Sciatic nerve (tissue), 2 donors: ENCODE data around the gene WHRN. TPM values are rescaled to one million over a fixed set of nuclear protein-coding genes. Genes with fewer than 3 reads are reported as not detected.

Experiments
- ATAC-seq: fragments of 200-7000 bp; cut with Tn5 transposase; one replicate; pipeline ENCODE4 v1.9.1; 2020; ENCODE audit warnings: mild to moderate bottlenecking, moderate library complexity
- DNase-seq: peaks from one replicate; pipeline ENCODE4 v3.0.0-alpha.2; 2020; ENCODE audit warnings: low spot score
- intact Hi-C: fragments of 100-400 bp; cut with DNase I; formaldehyde crosslinking; loops from one replicate; pipeline ENCODE4 v1.14.2; 2022
- total RNA-seq: library from RNA; stranded (reverse); fragmentation: NEBNext Ultra II Directional; extraction: Animal tissue kit (Norgen Biotek cat#: 25700); gene quantifications from one replicate; pipeline ENCODE4 v1.2.1, GENCODE V29; 2021
- donor health status: DM: no; HTN: no; CAD: no.
- donor health status: DM: no; HTN: no; CAD: no.

WHRN gene
- total RNA-seq, 1 donor from 2014 or later, result 5.3 TPM

DNA sequence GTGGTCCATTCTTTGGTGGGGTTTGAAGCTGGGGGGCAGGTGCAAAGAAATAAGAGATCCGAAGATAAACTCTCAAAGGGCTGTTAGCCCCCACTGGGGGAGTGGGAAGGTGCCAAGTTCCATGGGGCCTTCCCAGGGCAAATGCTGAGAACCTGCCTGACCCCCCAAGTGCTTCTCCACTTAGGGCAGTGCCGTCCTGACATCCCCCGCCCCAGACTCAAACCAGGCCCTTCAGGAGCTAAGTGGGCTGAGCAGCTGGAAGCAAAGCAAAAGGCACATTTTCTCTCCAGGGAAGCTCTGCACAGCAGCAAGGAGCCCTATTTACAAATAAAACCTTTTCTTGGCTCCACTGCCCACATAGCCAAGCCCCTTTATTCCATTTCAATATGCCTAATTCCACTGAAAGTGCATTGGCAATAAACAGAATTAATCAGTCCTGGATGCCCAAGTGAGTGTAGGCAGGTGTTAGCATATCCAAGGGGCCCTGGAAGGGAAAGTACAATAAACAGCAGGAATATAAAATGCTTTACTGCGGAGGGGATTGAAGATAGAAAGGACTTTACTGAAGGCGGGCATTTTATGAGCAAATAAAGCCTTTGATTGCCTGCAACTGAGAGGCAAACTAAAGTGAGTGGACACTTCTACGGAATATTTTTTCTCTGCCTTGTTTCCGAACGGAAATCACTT, 44.6 kb downstream of the WHRN start:
- ATAC-seq, result no peak
- intact Hi-C loops, result no loop called here
- no peak for DNase-seq

DNA sequence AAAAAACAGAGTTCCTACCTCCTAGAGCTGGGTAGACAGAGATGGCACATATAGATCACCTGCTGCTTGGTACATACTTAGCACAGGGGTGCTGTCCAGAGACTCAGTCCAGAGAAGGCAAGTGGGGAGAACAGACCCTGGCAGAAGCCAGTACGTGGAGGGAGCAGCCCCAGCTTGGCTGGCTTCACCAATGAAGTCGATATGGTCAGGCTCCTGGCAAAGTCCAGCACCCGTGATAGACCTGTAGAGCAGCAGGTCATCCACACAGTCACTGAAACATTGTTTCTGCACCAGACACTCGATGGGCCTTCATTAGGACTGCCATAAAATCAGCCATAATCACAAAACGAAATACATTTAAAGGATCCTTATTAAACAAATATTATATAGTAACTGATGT, 45.8 kb downstream of the WHRN start:
- ATAC-seq, result no peak
- no peak for DNase-seq
- intact Hi-C loops, result no loop called here

DNA sequence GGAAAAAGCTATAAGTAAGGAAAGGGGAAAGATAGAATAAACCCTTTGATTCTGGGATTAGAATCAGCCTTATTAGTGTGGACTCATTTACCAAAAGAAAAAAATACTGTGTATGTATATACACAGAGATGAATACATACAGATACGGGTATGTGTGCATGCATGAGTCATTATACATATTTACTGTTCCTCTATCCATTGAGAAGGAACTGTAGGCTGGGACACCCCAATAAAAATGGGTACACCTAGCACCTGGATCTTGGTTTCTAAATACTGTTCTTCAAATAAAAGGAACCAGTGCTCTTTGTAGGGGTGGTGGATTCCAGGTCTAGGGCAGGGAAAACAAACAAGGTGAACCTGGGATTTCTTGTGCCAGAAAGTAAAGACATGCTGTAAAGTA, 48.3 kb downstream of the WHRN start:
- no peak for DNase-seq
- no peak for ATAC-seq
- intact Hi-C loops, result no loop called here

DNA sequence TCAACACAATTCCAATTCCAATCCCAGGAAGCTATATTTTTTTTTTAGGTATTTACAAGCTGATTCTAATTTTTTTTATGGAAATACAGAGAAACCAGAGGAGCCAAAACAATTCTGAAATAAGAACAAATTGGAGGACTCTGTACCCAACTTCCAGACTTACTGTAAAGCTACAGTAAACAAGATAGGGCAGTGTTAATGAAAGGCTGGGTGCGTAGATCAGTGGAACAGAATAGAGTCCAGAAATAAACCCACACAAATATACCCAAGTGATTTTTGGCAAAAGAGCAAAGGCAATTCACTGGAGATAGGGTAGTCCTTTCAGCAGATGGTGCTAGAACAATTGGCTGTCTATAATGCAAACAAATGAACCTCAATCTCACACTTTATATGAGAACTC, 50.6 kb downstream of the WHRN start:
- DNase-seq (no peak), ATAC-seq (no peak)
- intact Hi-C loops, result no loop called here

DNA sequence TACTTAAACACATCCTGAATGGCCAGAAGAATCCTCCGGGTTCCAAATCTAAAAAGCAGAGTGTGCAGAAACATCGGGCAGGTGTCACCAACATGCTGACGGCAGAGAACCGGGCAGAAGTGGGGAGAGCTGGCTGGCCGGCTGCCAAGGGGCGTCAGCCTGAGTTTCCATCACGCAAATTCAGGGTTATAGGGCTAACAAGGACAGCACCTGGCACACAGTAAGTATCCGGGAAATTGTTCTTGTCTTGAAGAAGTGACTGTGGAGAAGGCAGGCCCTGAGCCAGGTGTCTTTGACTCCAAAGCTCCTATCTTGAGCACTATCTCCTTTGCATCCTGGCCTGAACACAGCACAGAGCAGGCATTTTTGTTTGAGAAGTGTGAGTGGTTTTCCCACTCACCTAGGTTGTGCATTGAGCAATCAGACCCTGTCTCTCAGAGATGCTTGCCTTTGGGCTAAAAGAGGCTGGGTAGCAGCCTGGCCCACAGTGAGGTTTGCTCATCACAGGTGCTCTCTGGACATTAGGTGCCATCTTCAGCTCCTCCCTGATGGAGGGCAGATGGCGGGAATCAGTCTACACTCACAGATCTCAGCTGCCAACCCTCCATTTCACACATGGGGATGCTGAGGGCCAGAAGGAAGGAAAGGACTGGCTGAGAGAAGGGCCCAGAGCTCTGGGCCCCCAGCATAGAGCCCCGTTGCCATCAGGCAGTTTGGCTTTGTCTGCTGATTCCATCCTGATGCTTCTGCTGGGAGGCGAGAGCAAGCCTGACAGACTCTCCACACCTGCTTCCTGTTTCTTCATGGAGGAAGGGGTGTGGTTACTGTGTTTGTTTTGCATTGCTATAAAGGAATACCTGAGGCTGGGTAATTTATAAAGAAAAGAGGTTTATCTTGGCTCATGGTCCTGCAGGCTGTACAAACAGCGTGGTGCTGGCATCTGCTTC, 52.8 kb downstream of the WHRN start:
- ATAC-seq (no peak), DNase-seq (no peak)
- intact Hi-C loops, result no loop called here

DNA sequence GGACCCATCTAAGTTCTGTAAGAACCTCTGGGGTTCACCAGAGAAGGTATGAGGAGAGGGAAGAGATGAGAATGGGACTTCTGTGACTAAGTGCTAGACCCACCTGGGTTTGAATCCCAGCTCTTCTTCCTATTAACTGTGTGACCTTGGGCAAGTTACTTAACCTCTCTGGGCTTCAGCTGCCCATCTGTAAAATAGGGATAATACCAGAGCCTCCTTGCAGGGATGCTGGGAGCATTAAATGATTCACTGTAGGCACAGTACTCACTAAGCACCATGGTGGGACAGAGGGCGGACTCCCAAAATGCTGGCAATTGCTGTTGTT, 53.6 kb downstream of the WHRN start:
- intact Hi-C loops, result no loop called here
- no peak for ATAC-seq

DNA sequence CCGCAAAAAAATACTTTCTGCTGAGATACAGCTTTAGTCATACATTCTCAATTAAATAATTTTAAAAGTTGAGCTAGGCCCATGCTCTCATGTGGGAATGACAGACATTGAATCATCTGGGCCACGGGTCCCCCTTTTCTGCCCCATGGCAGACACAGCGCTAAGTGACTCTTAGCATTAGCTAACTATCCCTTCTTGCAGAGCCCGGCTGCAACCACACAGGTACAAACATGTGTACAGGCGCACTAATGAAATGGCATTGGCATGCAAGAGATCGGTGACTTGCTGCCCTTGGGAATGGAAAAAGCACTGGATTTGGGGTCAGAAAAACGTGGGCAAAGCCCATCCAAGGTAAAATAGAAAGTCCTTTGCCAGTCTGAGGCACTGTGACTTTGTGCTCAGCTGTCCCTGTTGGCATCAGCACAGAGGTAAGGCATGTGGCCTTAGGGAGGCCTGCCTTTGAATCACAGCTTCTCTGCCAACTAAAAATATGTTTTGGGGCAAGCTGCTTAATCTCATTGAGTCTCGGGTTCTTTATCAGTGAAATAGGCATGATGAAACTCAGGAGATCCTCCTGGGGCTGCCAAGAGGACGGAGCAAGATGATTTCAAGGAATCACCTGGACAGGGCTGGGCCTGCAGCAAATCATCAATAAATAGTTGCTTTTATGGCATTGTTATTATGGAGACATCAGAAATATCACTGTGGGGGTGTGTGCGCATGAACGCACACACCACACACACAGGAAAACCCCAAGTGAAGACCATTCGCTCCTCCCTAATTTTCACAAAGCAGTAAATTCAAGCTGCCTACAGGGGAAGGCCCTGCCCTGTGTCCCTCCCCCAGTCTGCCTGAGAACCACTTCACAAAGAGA, 54.2 kb downstream of the WHRN start:
- intact Hi-C loops, result no loop called here
- DNase-seq, result no peak
- no peak for ATAC-seq

More for the DNA sequence above, 53.6 kb downstream of the WHRN start:
- no peak for DNase-seq

DNA sequence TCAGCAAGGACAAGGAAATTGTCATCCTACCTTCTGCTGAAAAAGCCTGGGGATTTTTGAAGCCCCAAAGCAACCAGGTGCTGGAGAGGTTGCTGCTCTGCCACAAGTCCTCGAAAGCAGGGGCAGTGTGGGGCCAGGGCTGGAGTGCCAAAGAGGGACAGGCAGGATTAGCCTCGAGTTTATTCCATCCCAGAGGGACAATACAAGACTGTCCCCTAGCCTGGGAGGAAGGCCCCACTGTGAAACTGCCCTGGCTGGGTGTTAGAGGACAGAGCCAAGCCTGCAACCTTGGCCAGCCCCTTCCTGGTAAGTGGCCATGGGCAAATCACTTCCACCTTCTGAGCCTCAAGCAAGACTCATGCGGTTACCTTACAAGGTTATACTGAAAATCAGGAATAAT, 55.1 kb downstream of the WHRN start:
- ATAC-seq, result no peak
- intact Hi-C loops, result no loop called here
- DNase-seq, result no peak

DNA sequence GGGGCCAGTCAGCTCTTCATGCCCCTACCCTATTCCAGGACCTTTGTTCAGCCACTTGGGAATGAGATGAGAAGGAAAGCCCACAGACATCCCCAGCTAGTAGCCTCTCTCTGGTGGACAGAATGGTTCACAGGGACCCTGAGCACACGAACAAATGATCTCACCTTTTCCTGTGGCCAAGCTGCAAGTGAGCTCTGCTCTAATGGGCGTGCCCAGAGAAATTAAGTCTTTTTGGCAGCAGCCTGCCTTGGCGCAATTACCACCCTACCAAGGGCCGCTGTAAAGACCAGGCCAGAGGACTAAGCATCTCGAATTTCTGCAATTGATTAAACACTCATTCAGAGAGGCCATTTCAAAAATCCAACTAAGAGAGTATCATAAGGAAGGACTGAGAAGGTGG, 56.0 kb downstream of the WHRN start:
- intact Hi-C loops, result no loop called here

DNA sequence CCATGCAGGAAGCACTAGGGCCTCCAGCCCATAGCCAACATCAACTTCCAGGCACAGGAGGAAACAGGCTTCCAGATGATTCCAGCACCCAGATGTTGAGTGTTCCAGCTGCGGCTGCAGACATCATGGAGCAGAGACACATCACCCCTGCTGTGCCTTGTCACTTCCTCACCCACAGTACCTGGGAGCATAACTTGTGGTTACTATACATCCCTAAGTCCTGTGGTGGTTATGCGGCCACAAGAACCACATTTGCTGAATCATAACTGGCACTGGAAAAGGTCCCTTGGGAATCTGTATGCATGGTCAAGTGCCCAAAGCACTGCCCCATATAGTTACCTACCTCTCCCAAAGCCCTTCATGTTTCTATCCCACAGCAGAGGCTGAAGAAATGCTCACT, 56.6 kb downstream of the WHRN start:
- ATAC-seq (no peak), DNase-seq (no peak)
- intact Hi-C loops, result no loop called here

More for the DNA sequence above, 56.0 kb downstream of the WHRN start:
- no peak for DNase-seq
- ATAC-seq, result no peak

DNA sequence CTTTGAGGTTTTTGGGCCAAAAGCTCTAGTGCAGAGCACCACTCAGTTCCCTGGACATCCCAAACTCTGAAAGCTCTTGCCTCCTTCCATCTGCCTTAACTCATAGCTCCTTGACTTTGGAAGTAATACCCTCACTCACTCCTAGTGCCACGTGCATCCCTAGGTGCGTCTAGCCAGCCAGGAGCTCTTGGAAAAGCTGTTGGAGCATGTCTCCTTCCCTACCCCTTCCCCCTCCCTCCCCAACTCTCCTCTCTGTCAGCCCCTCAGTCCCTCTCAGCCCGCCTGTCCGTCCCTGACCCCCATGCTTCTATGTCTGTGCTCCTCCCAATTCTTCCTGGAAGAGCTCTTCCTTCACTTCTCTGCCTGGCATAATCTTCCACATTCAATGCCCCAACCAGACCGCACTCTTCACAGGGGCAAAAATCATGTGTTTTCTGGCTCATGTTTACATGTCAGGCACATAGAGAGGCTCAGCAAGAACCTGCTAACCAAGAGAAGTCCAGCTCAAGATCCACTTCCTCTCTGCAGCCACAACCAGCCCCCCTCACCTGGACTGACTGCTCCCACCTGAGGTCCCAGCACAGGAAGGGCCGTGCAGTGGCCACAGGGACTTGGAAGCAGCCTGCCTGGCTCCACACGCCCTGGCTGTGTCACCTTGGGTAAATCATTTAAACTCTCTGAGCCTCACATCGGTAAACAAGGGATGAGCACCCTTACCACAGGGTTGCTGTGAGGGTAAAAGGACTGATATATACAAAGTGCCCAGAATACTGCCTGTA, 58.4 kb downstream of the WHRN start:
- intact Hi-C loops, result no loop called here
- no peak for ATAC-seq
- no peak for DNase-seq

DNA sequence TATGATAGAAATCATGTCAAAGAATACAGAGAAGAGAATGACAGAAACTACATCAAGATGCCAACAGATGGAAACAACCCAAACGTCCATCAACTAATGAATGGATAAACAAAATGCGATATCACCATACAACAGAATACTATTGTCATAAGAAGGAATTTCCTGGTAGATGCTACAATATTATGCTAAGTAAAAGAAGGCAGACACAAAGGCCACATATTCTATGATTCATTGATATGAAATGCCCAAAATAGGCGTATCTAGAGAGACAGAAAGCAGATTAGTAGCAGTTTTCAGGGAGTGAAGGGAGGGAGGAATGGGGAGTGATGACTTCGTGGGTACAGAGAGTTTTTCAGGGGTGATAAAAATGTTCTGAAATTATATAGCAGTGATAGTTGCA, 59.2 kb downstream of the WHRN start:
- intact Hi-C loops, result no loop called here
- no peak for DNase-seq
- no peak for ATAC-seq

DNA sequence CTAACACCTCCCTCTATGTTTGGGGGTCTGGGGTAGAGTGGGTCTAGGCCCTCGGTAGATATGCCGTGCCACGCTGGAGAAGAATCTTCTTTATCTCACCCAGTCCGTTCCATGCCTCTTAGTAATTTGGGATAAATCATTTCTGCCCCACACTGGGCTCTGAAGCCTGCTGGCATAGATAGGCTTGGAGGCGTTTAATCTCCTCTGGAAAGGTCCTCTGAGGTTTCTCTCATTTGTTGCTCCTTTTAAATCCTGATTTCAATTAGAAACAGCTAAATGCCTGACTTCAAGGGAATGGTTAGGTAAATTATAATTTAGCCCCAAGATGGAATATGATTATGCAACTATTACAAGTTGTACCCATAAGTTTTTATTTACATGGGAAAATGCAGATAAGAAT, 59.7 kb downstream of the WHRN start:
- DNase-seq, result no peak
- intact Hi-C loops, result no loop called here

DNA sequence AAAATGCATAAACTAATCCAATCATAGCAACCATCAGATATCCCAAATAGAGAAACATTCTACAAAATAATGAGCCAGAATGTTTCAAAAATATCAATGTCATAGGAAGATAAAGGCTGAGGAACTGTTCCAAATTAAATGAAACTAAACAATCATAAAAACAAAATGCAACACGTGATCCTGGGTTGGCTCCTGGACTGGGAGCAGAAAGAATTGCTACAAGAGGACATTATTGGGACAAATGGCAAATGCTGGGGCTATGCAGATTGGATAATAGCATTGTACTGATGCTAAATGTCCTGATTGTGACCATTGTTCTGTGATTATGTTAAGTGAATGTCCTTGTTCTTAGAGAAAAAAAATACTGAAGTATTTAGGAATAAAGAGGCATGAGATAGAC, 63.3 kb downstream of the WHRN start:
- ATAC-seq (no peak), DNase-seq (no peak)
- intact Hi-C loops, result no loop called here

More for the DNA sequence above, 59.7 kb downstream of the WHRN start:
- no peak for ATAC-seq

DNA sequence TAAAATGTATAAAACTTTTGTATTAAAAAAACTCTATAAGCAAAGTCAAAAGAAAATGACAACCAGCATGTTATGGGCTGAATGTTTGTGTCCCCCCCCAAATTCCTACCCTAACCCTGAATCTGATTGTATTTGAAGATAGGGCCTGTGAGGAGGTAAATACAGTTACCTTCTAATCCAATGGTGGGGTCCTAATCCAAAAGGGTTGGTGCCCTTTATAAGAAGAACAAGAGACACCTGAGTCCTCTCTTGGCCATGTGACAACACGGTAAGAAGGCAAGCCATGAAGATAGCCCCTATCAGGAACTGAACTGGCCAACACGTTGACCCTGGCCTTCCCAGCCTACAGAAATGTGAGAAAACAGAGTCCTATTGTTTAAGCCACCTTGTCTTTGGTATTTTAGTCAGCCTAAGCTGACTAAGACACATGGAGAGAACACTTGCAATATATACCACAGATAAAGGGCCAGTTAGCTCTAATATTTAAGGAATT, 67.8 kb downstream of the WHRN start:
- DNase-seq (no peak), ATAC-seq (no peak)
- intact Hi-C loops, result no loop called here

DNA sequence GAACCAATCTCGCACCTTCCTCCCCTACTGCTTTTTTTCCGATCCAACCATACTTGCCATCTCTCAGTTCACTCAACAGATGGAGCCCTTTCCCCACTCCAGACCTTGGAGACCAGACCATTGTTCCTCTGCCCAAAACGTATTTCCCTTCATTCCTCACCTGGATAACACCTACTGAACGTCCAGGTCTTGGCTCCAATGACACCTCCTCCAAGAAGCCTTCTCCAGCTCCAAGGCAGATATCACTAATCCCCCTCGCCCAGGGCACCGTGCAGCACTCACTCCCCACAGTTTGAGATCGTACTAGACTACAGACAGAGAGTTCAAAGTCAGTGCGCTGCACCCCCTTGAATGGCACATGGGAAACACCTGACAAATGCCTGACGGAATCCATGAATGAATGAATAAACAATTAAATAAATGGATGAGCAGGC, 70.4 kb downstream of the WHRN start:
- DNase-seq, result no peak
- ATAC-seq, result peak; percentile 36
- intact Hi-C loops, result no loop called here

DNA sequence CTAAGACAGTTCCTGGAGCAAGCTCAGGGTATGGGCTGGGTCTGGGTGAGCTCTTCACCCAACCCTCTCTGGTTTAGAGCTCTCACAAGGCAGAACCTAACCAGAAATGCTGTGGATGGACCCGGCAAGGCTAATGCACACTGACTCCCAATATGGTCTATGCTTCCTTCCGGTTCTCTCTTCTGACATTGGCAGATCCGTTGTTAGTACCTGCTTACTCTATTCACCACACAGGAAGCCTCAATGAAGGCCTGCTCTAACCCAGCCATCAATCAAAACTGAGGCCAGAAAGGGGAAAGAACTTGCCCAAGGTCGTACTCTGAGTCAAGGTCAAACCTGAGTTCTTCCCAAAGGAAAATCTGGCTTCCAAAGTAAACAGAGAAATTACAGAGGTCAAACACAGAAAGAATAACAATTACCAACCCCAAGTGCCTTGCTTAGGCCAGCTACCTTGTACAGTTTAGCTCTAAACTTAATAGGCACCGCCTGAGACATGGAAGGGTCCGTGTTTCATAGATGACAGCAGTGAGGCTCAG, 71.5 kb downstream of the WHRN start:
- DNase-seq, result no peak
- ATAC-seq, result no peak
- intact Hi-C loops, result no loop called here

DNA sequence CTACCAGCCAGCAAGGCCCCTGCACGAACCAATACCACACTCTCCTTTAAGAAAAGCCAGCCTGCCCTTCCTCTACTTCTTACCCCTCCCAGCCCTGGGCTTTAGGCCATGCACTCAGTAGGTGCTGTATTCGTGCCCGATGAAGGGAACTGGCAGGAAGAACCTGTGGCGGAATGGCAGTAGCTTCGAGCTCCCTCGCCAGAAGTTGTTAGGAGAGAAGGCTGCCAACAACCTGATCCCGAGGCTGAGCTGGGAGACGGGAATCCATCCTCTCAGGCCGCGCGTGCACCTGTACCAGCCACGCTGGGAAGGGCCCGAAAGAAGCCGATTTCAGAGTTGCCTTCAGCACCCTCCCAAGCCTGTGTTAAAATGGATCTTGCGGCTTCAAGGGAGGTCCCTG, 72.2 kb downstream of the WHRN start:
- DNase-seq (no peak), ATAC-seq (no peak)
- intact Hi-C loops, result no loop called here
